ENCODE results near the gene HSFX3.
A peak's percentile ranks its signal among the peaks of the same experiment; 100 is the strongest.

- TF ChIP-seq CTCF (IDR thresholded peaks at IDR 0.05) (peak; percentile 29 to 50 (median 36)), POLR2A (IDR thresholded peaks at IDR 0.05) (no peak)
Measured at GRCh38 chrX:149527705-149528104, 22.0 kb downstream of the HSFX3 start.

All from upper lobe of left lung (tissue), 4 donors.